Measurements from ENCODE around the gene NRXN3. TPM values are rescaled to one million over a fixed set of nuclear protein-coding genes. Genes with fewer than 3 reads are reported as not detected.

NRXN3 gene
- polyA plus RNA-seq, 1 experiment = 1.1 TPM

- H3K4me3 ChIP-seq (ENCODE audit: low read depth, low read length) = no peak overlapping the region
- TF ChIP-seq, protein P1, sequence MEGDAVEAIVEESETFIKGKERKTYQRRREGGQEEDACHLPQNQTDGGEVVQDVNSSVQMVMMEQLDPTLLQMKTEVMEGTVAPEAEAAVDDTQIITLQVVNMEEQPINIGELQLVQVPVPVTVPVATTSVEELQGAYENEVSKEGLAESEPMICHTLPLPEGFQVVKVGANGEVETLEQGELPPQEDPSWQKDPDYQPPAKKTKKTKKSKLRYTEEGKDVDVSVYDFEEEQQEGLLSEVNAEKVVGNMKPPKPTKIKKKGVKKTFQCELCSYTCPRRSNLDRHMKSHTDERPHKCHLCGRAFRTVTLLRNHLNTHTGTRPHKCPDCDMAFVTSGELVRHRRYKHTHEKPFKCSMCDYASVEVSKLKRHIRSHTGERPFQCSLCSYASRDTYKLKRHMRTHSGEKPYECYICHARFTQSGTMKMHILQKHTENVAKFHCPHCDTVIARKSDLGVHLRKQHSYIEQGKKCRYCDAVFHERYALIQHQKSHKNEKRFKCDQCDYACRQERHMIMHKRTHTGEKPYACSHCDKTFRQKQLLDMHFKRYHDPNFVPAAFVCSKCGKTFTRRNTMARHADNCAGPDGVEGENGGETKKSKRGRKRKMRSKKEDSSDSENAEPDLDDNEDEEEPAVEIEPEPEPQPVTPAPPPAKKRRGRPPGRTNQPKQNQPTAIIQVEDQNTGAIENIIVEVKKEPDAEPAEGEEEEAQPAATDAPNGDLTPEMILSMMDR (IDR thresholded peaks at IDR 0.05; ENCODE audit: low read depth, low read length) = no peak
- no peak for DNase-seq (ENCODE audit: low read depth, low spot score)
- H3K27me3 ChIP-seq (ENCODE audit: control insufficient read depth, insufficient read depth, low read length) = no peaks in the 10 kb centered on the region
- POLR2A ChIA-PET = no interaction called here
- H3K27ac ChIP-seq (ENCODE audit: low read depth, low read length) = no peak overlapping the region
- H3K9me3 ChIP-seq (ENCODE audit: control insufficient read depth, insufficient read depth, low read length) = no peaks in the 10 kb centered on the region
- CTCF ChIA-PET = interaction anchor here (0.7 kb wide), 1 partner anchor 539 kb away, joined by 3 read pairs; no protein-coding TSS in a partner anchor
Observed at GRCh38 chr14:79686196-79686595, 1516.0 kb downstream of the NRXN3 start.

DNA sequence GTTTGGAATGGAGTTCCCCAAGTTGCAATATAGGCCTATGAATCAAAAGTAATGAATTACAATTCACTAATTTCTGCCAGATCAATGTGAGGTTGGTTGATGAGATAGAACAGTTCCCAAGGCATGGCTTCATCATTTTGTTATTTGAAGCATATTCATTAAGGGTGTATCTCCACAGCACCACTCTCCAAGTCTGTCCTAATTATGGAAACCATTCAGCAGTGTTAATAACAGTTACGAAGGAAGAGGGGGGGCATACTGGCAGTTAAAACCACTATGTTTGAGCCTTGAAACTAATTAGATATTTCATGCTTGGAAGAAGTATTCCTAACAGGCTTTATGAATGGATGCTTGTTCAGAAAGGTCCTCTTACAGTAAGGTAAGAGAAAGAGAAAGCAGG, 1520.8 kb downstream of the NRXN3 start:
- POLR2A ChIA-PET = no interaction called here
- CTCF ChIA-PET = no interaction called here

DNA sequence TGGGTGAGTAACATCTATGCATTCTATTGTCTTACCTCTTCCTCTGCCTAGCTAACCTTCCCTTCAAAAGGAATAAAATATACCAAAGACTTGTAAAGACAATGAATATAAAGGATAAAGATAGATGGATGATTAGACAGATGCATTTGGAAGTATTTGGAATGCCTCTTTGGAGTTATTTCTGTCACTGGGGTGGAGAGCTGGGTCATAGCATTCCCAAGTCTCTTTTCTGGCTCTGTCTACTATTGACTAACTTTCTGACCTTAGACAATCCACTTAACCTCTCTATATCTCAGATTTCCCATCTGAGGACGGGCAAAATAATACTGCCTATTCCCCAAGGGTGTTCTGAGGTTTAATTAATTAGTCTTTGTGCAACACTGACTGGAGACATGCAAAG, 1523.8 kb downstream of the NRXN3 start:
- DNase-seq (ENCODE audit: low read depth, low spot score) = no peak
- Histone ChIP-seq H3K9me3 (ENCODE audit: control insufficient read depth, insufficient read depth, low read length) (no peaks in the 10 kb centered on the region), H3K4me3 (ENCODE audit: low read depth, low read length) (no peak overlapping the region), H3K27me3 (ENCODE audit: control insufficient read depth, insufficient read depth, low read length) (no peaks in the 10 kb centered on the region), H3K27ac (ENCODE audit: low read depth, low read length) (no peak overlapping the region)
- ChIA-PET POLR2A (no interaction called here), CTCF (no interaction called here)
- TF ChIP-seq, protein P1 (IDR thresholded peaks at IDR 0.05; ENCODE audit: low read depth, low read length) = no peak

More for the DNA sequence above, 1520.8 kb downstream of the NRXN3 start:
- Histone ChIP-seq H3K27me3 (ENCODE audit: control insufficient read depth, insufficient read depth, low read length) (no peaks in the 10 kb centered on the region), H3K9me3 (ENCODE audit: control insufficient read depth, insufficient read depth, low read length) (no peaks in the 10 kb centered on the region), H3K27ac (ENCODE audit: low read depth, low read length) (no peak overlapping the region), H3K4me3 (ENCODE audit: low read depth, low read length) (no peak overlapping the region)
- DNase-seq (ENCODE audit: low read depth, low spot score) = no peak
- TF ChIP-seq, protein P1 (IDR thresholded peaks at IDR 0.05; ENCODE audit: low read depth, low read length) = no peak

DNA sequence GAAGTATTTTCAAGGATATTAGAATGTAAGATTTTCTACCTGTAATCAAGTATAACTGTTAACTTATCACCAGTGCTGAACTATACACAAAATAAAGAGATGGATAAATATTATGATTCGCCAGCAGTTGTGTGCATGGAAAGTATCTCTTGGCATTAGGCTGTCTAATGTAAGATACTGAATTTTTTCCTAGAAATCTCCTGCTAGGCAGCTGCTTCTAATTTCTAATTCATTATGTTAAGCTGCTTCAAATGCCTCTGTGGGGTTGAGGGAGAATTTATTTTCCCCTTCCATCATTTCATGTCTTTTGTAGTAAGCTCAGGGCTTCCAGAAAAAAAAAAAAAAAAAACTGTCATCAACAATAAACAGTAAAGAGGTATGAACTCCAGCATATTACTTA, 1525.1 kb downstream of the NRXN3 start:
- no peak overlapping the region for H3K27ac ChIP-seq (ENCODE audit: low read depth, low read length)
- no peaks in the 10 kb centered on the region for H3K27me3 ChIP-seq (ENCODE audit: control insufficient read depth, insufficient read depth, low read length)
- CTCF ChIA-PET = interaction anchor here (0.6 kb wide), 1 partner anchor 18 kb away, joined by 6 read pairs; no protein-coding TSS in a partner anchor
- no peak overlapping the region for H3K4me3 ChIP-seq (ENCODE audit: low read depth, low read length)
- no peak for DNase-seq (ENCODE audit: low read depth, low spot score)
- POLR2A ChIA-PET = no interaction called here
- H3K9me3 ChIP-seq (ENCODE audit: control insufficient read depth, insufficient read depth, low read length) = no peaks in the 10 kb centered on the region
- TF ChIP-seq, protein P1 (IDR thresholded peaks at IDR 0.05; ENCODE audit: low read depth, low read length) = no peak

DNA sequence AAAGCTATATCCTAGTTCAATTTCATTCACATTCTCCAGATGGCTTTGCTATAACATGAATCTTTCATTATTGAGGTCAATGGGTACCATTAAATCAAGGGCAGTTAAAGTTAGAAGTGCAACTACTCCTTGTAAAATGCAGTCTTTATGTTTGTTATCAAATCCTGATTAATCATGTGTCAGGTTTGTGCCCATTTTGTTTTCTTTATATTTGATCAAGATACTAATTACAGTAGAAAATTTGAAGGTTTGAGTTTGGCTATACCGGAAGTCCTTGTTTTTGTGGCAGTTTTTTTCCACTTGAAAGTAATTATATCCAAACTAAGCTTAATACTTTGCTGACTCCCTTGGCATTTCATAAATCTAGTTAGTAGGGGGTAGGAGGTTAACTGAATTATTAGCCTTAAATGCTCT, 1528.1 kb downstream of the NRXN3 start:
- no peaks in the 10 kb centered on the region for H3K27me3 ChIP-seq (ENCODE audit: control insufficient read depth, insufficient read depth, low read length)
- POLR2A ChIA-PET = no interaction called here
- TF ChIP-seq, protein P1 (IDR thresholded peaks at IDR 0.05; ENCODE audit: low read depth, low read length) = no peak
- H3K9me3 ChIP-seq (ENCODE audit: control insufficient read depth, insufficient read depth, low read length) = no peaks in the 10 kb centered on the region
- H3K27ac ChIP-seq (ENCODE audit: low read depth, low read length) = no peak overlapping the region
- CTCF ChIA-PET = interaction anchor here (1.3 kb wide), 1 partner anchor 738 kb away, joined by 3 read pairs; no protein-coding TSS in a partner anchor
- no peak overlapping the region for H3K4me3 ChIP-seq (ENCODE audit: low read depth, low read length)
- DNase-seq (ENCODE audit: low read depth, low spot score) = no peak

All from AG04450 (cell line).